ENCODE data around the gene SMARCA2.

DNA sequence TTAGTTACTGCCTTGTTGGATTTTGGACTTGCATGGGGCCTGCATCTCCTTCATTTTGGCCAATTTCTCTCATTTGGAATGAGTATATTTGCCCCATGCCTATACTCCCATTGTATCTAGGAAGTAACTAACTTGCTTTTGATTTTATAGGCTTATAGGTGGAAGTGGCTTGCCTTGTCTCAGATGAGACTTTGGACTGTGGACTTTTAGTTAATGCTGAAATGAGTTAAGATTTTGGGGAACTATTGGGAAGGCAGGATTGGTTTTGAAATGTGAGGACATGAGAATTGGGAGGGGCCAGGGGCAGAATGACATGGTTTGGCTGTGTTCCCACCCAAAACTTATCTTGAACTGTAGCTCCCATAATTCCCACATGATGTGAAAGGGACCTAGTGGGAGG, 42.5 kb upstream of the SMARCA2 start:
- TF ChIP-seq TAF1 (IDR thresholded peaks at IDR 0.05; ENCODE audit: borderline replicate concordance, insufficient read depth, low read length) (no peak), POLR2AphosphoS5 (IDR thresholded peaks at IDR 0.05; ENCODE audit: low read depth, low read length) (no peak)
